ENCODE results near the gene PAX9.

The PAX9 gene

GRCh38 chr14:36661506-36662257, at the start of gene PAX9:
PAX9 (plus strand) TSS chr14:36661860; CDS start chr14:36662090, 230 bp downstream.
- peak in 1 of 2 donors; percentile 40 for DNase-seq

GRCh38 chr14:36617824-36618223, 43.8 kb upstream of the PAX9 start:
- no peak for DNase-seq

- DNase-seq, result no peak
Observed at GRCh38 chr14:36618641-36619040, 43.0 kb upstream of the PAX9 start.

GRCh38 chr14:36619131-36619530, 42.5 kb upstream of the PAX9 start:
- no peak for DNase-seq

- DNase-seq, result no peak
Observed at GRCh38 chr14:36619853-36620252, 41.8 kb upstream of the PAX9 start.

- no peak for DNase-seq
Observed at GRCh38 chr14:36625014-36625413, 36.6 kb upstream of the PAX9 start.

GRCh38 chr14:36625436-36625835, 36.2 kb upstream of the PAX9 start:
- DNase-seq, result no peak

GRCh38 chr14:36626151-36626550, 35.5 kb upstream of the PAX9 start:
- no peak for DNase-seq

- DNase-seq, result no peak
Observed at GRCh38 chr14:36627981-36628380, 33.7 kb upstream of the PAX9 start.

- no peak for DNase-seq
Observed at GRCh38 chr14:36633580-36633979, 28.1 kb upstream of the PAX9 start.

GRCh38 chr14:36646664-36647416, 14.8 kb upstream of the PAX9 start:
- no peak for DNase-seq

GRCh38 chr14:36647417-36647823, 14.2 kb upstream of the PAX9 start:
- DNase-seq, result no peak

GRCh38 chr14:36647824-36648753, 13.6 kb upstream of the PAX9 start:
- DNase-seq, result no peak

- no peak for DNase-seq
Observed at GRCh38 chr14:36649872-36650650, 11.6 kb upstream of the PAX9 start.

GRCh38 chr14:36652542-36653201, 9.0 kb upstream of the PAX9 start:
- no peak for DNase-seq

- DNase-seq, result no peak
Observed at GRCh38 chr14:36653413-36653812, 8.2 kb upstream of the PAX9 start.

- no peak for DNase-seq
Observed at GRCh38 chr14:36653962-36654793, 7.5 kb upstream of the PAX9 start.

- no peak for DNase-seq
Observed at GRCh38 chr14:36654794-36655381, 6.8 kb upstream of the PAX9 start.

GRCh38 chr14:36655571-36655962, 6.1 kb upstream of the PAX9 start:
- DNase-seq, result no peak

GRCh38 chr14:36655963-36656686, 5.5 kb upstream of the PAX9 start:
- DNase-seq, result no peak

Data from CD4-positive, alpha-beta T cell treated with Interleukin-4 for 1 hour (primary cell).